NCI-H510A treated with DMSO at 0.1 percent for 48 hours (cell line): ENCODE measurements around the gene FCN3.
"Not testable (repeated sequence)": the region's sequence is repeated elsewhere in the genome, so short reads cannot be mapped to it uniquely, and the experiment has no call there.

Experiments used
- DNase-seq: peaks from one replicate; lab custom pipeline; 2025; lab: John Stamatoyannopoulos, UW

FCN3 gene

DNA sequence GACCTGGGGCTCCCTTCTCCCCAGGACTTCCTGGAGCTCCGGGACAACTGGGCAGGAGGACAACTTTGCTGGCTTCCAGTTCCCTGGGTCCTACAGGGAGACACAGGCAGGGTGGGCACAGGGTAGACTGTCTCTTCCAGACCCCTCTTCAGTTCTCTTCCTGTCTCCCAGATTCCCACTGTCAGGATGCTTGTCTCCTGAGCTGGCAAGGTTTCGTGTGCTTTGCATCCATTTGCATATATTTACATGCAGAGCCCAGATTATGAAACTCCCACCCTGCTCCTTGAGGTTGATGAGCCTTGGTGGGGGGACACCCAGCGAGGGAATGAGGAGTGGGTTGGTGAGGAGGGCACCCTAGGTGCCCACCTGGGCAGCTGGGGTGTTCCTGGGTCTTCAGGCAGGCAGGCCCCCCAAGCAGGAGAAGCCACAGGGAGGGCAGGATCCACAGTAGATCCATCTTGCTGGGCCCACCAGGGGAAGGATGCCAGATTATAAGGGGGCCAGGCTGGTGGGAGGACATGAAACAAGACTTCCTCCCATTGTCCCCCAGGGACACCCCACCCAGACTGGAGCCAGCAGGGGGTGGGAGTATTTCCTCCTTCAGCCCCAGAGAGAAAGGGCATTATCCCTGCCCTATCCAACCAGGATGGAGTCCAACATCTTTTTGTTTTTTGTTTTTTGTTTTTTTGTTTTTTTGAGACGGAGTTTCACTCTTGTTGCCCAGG is at the start of gene FCN3:
Gene FCN3 (minus strand): TSS at position 463 of the 725 bp plus-strand sequence. CDS start 6 bp downstream, at position 457.
- no peak for DNase-seq

DNA sequence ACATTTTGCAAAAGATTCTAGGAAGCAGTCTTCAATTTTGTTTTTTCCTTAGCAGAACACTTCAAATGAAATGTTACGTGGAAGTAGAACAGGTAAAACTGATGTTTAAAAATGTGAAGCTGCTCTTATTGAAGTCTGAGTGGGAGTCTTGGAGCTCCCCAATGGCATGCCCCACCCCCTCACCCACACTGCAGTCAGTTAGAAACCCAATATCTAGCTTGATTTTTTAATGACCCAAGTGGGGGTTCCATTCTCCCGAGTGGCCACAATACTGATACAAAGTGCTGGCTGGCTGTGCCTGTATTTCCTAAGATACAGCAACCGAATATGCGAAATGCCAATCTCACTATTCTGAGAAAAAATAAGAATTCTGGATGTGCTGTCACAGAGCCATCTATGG is 49.1 kb upstream of the FCN3 start:
- no peak for DNase-seq

DNA sequence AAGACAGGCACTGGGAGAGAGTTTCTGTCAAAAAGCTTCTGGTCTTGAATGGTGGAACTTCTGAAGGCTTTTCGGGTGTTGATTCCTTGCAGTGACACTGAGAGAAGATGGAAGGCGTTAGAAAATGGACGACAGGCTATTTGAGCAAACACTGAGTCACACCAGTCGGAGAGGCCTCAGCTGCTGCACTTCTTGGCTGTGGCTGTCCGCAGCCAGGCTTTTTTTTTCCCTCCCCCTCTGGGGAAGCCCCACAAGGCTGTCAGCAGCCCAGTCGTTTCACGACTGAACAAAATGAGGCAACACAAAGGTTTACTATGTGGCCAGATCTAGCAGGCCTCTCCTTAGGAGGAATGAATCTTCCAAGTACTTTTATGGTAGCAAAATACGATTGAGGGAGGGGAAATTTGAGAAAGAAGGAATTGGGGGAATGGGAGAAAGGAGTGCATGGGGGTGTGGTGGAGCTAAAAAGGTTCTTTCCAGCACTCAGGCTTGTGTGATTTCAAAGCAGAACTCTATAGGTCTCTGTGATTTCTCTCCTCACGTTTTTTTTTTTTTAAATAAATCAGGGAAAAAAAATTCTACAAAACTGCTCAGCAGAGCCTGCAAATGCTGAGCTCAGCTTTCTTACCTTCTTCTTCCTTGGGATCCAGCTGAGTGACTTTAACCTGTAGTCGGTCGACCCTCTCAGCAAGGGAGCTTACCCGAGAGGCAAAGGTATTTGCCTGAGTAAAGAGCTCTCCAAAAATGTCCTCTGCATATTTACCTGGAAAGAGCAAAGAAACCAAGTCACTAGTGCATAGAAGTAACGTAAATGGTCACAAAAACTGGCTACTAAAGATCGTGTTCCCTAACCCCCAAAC is 43.9 kb upstream of the FCN3 start:
- no peak for DNase-seq

DNA sequence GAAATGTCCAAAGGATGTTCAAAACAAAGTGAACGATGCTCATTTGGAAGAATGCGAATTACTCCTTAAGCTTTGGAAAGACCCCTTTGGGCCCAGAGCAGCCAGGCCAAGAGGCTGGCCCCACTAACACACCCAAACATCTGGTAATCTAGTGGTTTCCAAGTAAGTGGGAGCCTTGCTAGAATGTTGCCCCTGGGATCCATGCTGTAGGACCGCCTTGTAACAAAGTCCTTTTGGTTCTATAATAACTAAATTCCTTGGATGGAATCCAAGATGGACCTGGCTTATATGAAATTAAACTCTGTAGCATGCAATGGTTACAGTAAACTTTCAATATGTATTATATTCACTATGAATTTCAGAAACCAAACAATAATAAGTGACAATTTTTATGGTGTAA is 43.1 kb upstream of the FCN3 start:
- no peak for DNase-seq

DNA sequence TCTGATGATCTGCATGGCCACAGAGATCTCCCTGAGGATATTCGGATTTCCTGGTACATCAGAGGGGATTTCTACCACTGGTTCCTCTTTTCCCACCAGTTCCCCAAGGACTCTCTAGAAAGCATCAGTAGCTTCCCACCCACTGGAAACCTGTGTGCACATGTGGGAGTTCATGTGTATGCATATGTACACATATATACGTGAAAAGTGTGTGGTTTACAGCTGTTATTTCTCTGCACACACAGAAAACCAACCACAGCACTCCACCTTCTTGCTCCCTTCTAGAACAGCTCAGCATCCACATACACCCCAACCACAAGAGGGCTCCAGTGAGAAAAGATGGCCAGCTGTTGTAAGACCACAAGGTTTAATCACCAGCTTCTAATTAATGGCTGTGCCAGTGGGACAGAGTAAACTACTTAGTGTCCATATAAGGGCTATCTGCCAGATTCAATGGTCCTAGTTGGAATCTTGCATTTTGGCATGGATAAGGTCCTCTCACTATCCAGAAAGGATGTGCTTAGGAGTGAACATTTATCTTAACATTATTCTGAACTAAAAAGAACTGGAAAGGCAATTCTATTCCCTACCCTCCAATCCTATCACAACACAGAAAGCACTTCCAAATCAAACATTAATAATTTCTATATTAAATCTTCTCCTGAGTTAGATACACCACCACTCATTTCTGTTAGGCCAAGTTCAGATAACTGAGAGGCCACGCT is 41.9 kb upstream of the FCN3 start:
- peak; percentile 56 for DNase-seq

DNA sequence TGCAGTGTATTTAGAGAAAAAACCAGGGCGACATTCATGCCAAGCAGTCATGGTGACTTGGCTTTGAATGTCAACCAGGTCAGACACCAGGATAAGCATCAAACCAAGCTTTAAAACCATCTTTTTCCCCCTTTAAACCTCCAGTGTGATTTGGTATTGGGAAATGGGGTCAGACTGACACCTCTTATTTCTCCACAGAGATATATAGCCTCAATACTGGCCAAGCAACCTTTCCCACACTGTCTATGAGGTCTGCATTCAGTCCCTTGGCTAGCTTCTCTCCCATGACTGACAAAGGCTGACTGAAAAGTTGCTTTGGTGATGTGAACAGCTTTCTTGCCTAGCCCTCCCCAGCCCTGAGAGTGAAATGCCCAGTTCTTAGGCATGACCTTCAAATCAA is 39.5 kb upstream of the FCN3 start:
- DNase-seq: no peak

DNA sequence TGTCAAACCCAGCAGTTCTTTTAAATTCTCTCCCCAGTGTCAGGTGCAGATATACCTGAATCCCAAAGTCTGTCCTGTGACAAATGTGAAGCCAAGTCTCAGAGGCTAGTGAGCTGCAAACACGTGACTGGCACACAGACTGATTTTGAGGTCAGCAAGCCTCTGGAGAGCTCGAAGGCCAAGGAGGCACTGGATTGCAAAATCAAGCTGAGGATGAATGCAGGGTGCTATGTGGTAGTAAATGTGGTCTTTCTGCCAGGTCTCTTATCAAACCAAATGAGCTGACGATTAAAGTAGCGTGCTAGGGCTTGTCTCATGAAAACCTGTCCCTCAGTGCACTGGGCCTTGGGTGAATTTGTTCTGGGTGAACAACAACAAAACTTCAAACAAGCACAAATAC is 38.4 kb upstream of the FCN3 start:
- no peak for DNase-seq

DNA sequence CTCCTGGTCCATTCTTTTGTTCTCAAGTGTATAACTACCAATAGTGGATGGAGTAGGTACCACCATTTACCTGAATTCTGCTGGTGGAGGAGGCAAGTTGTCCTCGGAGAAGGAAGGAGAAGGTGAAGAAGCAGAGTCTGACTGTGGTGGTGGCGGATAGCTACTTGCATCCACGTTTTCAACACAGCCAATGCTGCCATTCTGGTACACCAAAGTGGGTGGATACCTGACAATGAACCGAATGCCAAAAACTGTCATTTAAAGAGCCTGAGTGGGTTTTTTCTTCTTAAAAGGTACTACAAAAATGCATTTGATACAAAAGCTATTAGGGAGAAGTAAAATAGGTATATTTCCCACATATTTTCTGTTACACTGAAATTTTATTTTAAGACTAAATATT is 37.9 kb upstream of the FCN3 start:
- no peak for DNase-seq

DNA sequence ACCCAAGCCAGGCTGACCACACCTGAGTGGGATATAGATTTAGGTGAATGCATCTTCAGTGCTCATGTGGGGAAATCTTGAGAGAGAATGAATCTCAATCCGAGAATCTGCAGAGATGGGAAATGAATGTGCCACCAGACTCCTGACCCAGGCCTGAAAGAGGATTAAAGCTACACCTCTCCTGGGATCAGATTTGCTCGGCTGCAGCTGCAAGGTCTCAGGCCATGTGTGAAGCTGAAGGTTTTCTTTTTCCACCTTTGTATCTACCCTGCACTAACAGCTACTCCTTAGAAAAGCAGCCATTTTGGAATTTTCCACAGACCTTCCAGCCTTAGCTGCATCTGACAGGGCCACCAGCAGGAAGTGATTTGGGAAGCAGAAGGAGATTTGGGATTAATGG is 36.1 kb upstream of the FCN3 start:
- DNase-seq: no peak

DNA sequence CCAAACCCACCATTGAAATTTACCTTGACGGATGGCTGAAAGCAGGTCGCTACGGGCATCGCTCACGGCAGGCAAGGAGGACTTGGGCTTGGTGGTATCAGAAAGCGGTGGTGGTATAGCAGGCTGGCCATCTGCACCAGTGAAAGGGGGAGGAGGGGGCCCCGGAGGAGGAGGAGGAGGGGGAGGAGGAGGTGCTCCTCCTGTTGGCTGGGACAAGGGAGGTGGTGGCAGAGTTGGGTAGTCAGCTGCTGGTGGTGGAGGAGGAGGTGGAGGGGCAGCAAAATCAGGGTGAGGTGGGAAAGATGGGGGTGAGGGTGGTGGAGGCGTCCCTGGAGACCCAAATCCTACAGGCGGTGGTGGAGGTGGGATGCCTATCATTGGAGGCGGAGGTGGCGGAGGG is 35.0 kb upstream of the FCN3 start:
- no peak for DNase-seq

DNA sequence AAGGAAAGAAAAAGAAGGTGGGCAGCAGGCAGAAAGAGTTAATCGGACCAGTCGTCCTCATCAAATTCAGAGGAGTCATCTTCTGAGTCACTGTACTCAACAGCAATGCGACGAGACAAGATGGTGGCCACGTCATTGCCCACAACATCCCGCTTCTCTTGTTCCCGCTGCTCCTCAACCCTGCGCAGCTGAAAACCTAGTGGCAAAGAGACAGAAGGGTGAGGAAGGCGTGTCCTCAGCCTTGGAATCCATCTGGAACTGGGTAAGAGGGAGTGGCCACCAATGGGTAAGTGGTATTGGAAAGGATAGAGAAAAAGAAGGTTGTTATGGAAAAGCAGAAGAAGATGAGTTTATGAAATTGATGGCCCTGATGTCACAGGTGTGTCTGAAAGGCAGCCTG is 33.5 kb upstream of the FCN3 start:
- no peak for DNase-seq

DNA sequence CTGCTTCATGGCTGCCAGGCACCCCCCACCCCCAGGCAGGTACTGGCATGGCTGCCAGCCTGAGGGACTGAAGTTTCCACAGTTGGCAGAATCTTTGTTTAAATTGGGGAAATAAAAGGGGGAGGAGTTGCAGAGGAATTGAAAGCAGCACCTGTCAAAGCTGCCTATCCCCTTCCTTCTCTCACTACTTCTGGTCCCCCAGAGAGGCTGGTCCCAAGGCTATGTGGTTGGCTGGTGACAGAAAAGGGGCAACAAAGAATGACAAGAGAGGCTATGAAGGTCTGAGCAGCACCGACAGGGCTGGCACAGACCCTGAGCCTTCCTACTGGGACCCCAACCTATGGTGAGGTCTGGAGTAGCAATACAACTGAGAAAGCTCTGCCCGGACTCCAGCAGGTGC is 32.2 kb upstream of the FCN3 start:
- DNase-seq: not testable (repeated sequence)

DNA sequence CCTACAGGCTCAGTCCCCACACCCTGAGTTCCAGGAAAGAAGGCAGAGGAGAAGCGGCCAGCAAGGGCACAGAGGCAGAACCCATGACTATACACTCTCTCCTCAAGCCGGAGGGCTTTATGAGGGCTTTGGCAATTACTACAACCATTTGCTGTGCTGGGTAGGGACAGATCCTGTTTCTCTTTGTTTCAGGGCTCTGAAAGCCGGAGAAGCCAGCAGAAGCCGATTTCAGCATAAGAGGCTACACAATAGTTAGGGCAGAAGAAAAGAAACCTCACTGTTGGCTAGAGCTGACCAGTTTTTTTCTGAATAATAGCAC is 31.7 kb upstream of the FCN3 start:
- no peak for DNase-seq

DNA sequence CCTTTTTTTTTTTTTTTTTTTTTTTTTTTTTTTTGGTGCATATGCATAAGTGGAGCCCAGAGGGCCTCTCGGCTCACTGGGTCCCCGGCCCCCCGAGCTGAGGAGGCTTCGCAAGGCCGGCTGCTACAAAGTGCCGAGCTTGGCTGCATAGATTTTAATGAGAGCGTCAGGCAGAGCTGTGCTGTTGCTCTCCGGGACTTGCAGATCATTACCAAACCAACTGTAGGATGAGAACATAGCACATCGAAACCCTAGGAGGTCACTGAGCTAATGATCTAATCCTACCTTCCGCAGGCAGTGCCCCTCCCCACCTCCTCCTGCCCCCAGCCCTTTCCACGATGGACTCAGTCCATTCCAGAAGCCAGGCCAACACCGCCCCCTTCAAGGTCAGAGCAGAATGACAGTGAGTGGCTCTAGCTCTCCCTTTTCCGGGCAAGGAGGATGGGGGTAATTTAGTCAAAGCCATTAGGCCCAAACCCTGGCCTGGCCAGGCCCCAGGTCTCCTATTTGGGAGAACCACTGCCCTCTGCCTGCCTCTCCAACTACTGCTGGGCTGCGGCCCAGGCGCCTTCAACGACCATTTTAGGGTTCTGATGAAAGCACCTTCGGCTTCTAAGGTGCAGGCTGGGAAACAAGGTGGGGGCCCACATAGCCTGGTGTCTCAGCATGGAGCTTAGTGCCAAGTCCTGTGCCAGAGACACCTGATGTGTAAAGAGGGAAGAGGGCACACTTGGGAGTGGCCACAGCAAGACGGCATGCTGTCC is 31.2 kb upstream of the FCN3 start:
- not testable (repeated sequence) for DNase-seq

DNA sequence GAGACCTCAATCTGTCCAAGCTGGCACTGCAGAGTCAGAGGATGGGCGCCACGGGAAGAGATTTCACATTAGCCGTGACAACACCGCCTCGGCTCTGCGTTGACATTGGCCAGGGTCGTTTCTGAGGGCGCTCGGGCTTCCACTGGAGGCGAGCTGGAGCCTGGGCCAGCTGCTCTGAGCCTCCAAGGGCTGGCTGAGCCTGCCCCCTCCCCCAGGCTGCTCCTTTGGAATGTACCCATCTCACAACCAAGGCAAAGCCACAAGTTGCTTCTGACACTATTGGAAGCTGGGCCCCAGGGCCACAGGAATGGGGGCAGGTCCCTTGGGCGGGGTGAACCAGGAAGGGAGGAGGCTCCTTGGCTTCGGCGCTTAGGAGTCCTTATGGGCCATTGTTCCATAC is 30.4 kb upstream of the FCN3 start:
- DNase-seq: no peak

DNA sequence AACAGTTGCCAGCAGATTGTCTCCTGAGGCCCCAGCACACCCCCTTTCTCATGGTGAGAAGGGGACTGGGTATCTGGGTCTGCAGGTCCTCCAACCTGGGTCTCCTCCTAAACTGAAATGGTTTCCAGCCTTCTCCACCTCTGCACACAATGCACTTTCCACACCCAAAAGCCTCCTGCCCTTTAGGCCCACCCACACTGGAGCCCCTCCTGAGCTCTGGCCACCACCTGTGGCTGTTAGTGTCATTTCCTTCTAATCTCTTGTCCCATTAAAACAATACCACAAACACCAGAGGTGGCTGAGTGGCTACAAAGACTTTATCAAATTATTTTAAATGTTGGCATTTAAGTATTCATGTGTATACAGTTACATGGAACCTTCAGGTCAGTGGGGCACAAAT is 29.3 kb upstream of the FCN3 start:
- DNase-seq: no peak

DNA sequence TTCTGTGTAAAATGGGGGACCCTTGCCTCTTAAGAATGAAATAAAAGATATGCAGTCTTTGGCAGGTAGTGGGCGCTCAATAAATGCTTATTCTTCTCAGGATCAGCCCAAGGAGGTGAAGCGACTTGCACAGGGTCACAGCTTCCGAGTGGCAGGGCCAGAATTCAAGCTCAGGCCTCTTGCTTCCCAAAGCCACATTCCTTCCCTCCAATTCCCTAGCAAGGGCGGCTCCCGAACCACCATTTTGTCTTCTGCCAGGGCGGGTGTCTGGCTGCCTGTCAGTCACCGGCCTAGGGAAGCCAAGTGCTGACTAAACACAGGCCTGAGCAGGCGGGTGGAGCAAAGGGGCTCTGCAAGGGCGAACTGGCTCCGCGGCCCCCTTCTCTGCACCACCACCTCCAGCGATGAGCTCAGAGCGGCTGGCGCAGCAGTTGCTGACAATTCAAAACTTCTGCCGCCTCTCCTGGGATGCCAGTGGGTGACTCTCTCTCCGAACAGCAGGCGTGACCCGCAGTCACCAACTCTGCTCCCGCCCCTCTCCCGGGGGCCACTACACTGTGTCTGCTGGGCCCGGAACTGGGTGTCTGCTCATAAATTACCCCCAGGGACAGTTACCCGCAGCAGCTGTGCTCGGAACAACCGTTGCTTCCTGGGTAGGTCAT is 28.6 kb upstream of the FCN3 start:
- DNase-seq: no peak

DNA sequence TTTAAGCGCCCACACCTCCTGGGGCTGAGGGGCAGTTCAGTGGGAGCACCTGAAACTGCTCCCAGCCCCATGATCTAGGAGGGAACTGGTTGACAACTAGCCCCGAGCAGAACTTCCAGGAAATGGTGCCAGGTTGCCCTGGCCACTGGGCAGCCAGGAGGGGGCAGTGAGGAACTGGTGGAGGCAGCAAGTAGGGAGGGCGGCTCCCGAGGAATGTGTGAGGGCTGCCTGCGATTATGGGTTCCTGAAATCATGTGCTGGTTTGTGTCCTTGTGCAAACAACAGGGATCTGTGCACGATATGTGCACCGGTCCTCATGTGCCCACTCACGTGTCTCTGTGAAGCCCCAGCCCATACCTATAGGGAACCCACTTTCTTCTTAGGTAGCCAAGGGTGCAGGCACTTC is 27.7 kb upstream of the FCN3 start:
- peak; percentile 26 for DNase-seq

DNA sequence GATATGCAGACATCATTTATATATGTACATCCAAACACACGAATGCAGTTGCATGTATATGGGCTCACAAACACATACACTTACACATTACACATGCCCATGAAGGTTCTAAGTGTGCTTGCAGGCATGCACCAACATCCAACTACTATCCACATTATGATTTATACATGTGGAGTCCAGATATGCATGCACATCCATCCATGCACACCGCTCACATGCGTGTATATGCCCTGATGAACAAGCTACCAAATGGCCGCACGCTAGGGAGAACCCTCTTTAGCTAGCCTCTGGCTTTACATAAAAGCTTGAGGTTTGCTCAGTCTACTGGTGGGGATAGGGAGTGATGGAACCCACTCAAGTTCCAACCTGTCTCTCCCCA is 26.3 kb upstream of the FCN3 start:
- no peak for DNase-seq

DNA sequence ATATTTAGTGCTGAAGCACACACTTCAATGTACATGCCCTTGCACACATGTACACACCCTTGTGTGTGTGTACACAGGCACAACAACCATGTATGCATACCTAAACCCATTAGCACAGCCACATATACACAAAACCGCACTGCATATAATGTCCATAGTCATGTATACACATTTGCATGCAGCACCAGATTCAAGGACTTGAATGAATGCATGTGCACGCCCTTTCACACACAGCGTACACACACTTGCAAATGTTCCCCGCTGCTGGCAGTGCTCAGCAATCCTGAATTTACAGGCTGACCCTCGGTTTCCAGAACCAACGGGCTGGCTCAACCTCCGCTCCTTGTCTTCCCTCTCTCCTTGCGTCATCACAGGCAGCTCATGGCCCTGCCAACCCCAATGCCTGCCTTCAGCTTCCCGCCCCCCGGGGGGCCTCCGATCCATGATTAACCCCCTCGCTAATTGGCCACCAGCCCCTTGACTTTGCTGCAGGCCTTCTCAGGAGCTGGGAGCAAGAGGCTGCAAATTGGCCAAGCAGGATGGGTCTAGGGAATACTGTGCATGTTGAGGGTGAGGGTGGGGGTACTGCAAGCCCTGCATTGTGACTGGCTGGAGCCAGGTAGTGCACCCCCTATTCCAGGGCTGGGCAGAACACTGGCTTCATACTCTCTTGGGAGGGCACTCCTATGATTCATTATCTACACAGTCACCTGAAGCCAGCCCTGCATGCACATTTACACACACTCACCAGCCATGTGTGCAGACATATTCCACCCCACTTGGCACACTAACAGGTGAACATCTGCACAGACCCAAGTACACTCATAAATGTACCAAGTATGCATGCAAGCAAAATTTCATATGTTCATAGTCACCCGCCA is 25.7 kb upstream of the FCN3 start:
- no peak for DNase-seq
